Measurements from ENCODE around the gene FEN1. TPM values are rescaled to one million over a fixed set of nuclear protein-coding genes. Genes with fewer than 3 reads are reported as not detected.
A peak's percentile ranks its signal among the peaks of the same experiment; 100 is the strongest.

Gene FEN1
- total RNA-seq, 4 donors from 2014 or later, result 5.0 to 10.2 (median 7.5) TPM

GRCh38 chr11:61787928-61788491, 4.7 kb upstream of the FEN1 start:
- H3K36me3 ChIP-seq, result peaks cover 42 to 75% (median 70%) of the 10 kb centered on the region in 4 donors
- 39% methylated on average over 8 of the region's 9 CpGs for WGBS
- intact Hi-C loops (cut with DNase I), result no loop called here

DNA sequence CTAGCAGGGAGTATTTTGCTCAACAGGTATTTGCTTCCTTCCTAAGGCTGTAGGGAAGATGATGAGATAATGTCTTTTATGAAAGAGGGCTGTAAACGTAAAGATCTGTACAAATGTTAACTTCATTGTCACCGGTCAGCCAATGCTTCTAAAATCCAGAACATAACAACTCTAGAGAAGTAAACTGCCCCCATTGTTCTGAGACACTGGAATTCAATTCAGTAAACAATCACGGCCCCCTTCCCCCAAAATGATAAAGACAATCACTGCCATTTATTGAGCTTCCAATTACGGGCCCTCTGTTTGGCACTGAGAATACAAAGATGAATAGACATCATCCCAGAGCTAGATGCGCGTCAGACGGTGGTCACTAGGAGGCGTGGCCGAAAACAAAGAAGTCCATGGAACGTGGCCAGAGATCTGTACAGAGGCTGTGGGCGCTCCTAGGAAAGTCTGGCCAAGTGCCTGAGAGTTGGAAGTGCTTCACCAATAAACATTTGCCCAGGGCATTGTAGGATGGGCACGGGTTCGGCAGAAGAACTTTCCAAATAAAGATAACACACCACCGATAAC, 888 bp upstream of the FEN1 start:
- peak overlapping the region; percentile 64 to 87 (median 82) for H3K4me3 ChIP-seq
- peak overlapping the region; percentile 92 to 96 (median 94) for H3K27ac ChIP-seq (replicated peaks in 1 of 4)
- intact Hi-C loops (cut with DNase I), result loop anchor here (10.0 kb wide), 1 partner anchor 293 kb away; no protein-coding TSS in a partner anchor
- H3K4me1 ChIP-seq, result peaks cover 20 to 44% (median 25%) of the 10 kb centered on the region in 4 donors
- H3K9me3 ChIP-seq, result no peaks in the 10 kb centered on the region
- DNase-seq (ENCODE audit: extremely low spot score), result no peak
- no peaks in the 10 kb centered on the region for H3K27me3 ChIP-seq
- WGBS, result 3% methylated on average over 14 of the region's 14 CpGs
- H3K36me3 ChIP-seq, result peaks cover 29 to 49% (median 46%) of the 10 kb centered on the region in 4 donors
- TF ChIP-seq, protein P1, sequence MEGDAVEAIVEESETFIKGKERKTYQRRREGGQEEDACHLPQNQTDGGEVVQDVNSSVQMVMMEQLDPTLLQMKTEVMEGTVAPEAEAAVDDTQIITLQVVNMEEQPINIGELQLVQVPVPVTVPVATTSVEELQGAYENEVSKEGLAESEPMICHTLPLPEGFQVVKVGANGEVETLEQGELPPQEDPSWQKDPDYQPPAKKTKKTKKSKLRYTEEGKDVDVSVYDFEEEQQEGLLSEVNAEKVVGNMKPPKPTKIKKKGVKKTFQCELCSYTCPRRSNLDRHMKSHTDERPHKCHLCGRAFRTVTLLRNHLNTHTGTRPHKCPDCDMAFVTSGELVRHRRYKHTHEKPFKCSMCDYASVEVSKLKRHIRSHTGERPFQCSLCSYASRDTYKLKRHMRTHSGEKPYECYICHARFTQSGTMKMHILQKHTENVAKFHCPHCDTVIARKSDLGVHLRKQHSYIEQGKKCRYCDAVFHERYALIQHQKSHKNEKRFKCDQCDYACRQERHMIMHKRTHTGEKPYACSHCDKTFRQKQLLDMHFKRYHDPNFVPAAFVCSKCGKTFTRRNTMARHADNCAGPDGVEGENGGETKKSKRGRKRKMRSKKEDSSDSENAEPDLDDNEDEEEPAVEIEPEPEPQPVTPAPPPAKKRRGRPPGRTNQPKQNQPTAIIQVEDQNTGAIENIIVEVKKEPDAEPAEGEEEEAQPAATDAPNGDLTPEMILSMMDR (IDR thresholded peaks at IDR 0.05), result no peak
- TF ChIP-seq POLR2A (IDR thresholded peaks at IDR 0.05; ENCODE audit: low read depth) (no peak), POLR2AphosphoS5 (IDR thresholded peaks at IDR 0.05) (no peak), EP300 (IDR thresholded peaks at IDR 0.05) (no peak)

More at GRCh38 chr11:61787928-61788491, 4.7 kb upstream of the FEN1 start:
- Histone ChIP-seq H3K27me3 (no peaks in the 10 kb centered on the region), H3K27ac (replicated peaks in 1 of 4) (no peak overlapping the region), H3K4me1 (peaks cover 14 to 32% (median 15%) of the 10 kb centered on the region in 4 donors), H3K4me3 (no peak overlapping the region), H3K9me3 (no peaks in the 10 kb centered on the region)
- DNase-seq (ENCODE audit: extremely low spot score), result no peak
- TF ChIP-seq EP300 (IDR thresholded peaks at IDR 0.05), result no peak
- TF ChIP-seq, protein P1 (IDR thresholded peaks at IDR 0.05), result peak in 2 of 3 experiments; percentile 19 to 20

DNA sequence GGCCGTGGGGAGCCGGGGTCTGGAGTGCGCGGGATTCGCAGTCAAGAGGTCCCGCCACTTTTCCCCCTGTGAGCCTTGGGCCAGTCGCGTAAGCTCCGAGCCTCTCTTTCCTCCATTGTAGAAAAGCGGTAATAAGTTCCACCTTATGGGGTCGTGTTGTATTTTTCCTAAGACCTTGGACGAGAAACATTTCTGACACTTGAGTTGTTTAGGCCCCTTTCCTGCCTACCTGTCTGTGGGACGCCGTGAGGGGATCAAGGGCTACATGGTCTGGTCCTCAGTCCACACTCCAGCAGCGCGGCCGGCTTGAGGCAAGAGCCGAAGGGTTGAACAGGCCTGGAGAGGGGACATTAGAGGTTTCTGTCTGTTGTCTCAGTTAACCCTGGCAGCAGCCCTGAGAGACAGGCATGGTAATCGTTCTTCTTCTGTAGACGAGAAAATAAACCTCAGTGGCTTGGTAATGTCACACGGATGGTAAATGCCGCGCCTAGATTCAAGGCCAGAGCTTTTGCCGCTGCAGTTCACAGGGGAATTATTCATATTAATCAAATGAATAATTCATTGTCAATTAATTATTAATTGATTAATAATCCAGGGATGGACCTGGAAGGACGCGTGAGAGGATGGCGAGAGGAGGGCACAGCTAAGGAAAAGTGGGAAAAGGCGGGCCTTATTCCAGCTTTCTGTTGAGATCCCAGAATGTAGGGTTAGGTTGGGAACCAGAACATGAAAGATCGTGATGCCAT, 545 bp downstream of the FEN1 start:
- intact Hi-C loops (cut with DNase I), result loop anchor here (10.0 kb wide), 1 partner anchor 292 kb away; no protein-coding TSS in a partner anchor
- Histone ChIP-seq H3K27ac (replicated peaks in 1 of 4) (peak overlapping the region; percentile 92 to 96 (median 94)), H3K9me3 (no peaks in the 10 kb centered on the region), H3K36me3 (peaks cover 15 to 35% (median 31%) of the 10 kb centered on the region in 4 donors), H3K4me3 (peak overlapping the region; percentile 64 to 87 (median 82)), H3K4me1 (peaks cover 25 to 53% (median 37%) of the 10 kb centered on the region in 4 donors), H3K27me3 (no peaks in the 10 kb centered on the region)
- no peak for DNase-seq (ENCODE audit: extremely low spot score)
- no peak for TF ChIP-seq POLR2A (IDR thresholded peaks at IDR 0.05; ENCODE audit: low read depth)
- TF ChIP-seq EP300 (IDR thresholded peaks at IDR 0.05), result no peak
- TF ChIP-seq, protein P1 (IDR thresholded peaks at IDR 0.05), result no peak
- no peak for TF ChIP-seq POLR2AphosphoS5 (IDR thresholded peaks at IDR 0.05)
- WGBS, result 6% methylated on average over 21 of the region's 29 CpGs

- intact Hi-C loops (cut with DNase I), result loop anchor here (10.0 kb wide), 1 partner anchor 291 kb away; no protein-coding TSS in a partner anchor
- H3K36me3 ChIP-seq, result peaks cover 10 to 29% (median 26%) of the 10 kb centered on the region in 4 donors
- DNase-seq (ENCODE audit: extremely low spot score), result no peak
- peaks cover 25 to 55% (median 37%) of the 10 kb centered on the region in 4 donors for H3K4me1 ChIP-seq
- H3K9me3 ChIP-seq, result no peaks in the 10 kb centered on the region
- no peak overlapping the region for H3K27ac ChIP-seq (replicated peaks in 1 of 4)
- TF ChIP-seq EP300 (IDR thresholded peaks at IDR 0.05), result no peak
- TF ChIP-seq POLR2A (IDR thresholded peaks at IDR 0.05; ENCODE audit: low read depth), result no peak
- no peak for TF ChIP-seq POLR2AphosphoS5 (IDR thresholded peaks at IDR 0.05)
- TF ChIP-seq, protein P1 (IDR thresholded peaks at IDR 0.05), result no peak
- WGBS, result 57% methylated on average over 3 of the region's 3 CpGs
- no peaks in the 10 kb centered on the region for H3K27me3 ChIP-seq
- no peak overlapping the region for H3K4me3 ChIP-seq
Observed at GRCh38 chr11:61793829-61794204, 1.1 kb downstream of the FEN1 start.

Data from esophagus muscularis mucosa (tissue), 4 donors.